Mesenchymal stem cell (in vitro differentiated cells and primary cell): Measurements from ENCODE around the gene ZC3HAV1.

Experiments
- DNase-seq: peaks from one replicate; pipeline ENCODE4 v3.0.0-alpha.2; 2013
- H2AFZ ChIP-seq: one replicate; pipeline ENCODE4 v1.6.1; 2013; ENCODE audit warnings: low read depth, mild to moderate bottlenecking, control low read depth, inconsistent platforms, low read length, moderate library complexity
- H2AK5ac ChIP-seq: 2 replicates; pipeline ENCODE4 v1.6.1; 2013; ENCODE audit warnings: low read length, moderate library complexity, mild to moderate bottlenecking, inconsistent platforms; ENCODE audit not compliant: severe bottlenecking
- H2BK120ac ChIP-seq: one replicate; pipeline ENCODE4 v1.6.1; 2013; ENCODE audit warnings: low read depth, mild to moderate bottlenecking, inconsistent platforms, low read length, moderate library complexity
- H2BK12ac ChIP-seq, 2 experiments: one replicate each; pipeline ENCODE4 v1.6.1; 2013; ENCODE audit warnings: inconsistent platforms in 2 of 2, low read length in 2 of 2, mild to moderate bottlenecking in 2 of 2, moderate library complexity in 2 of 2, control low read depth in 1 of 2
- H2BK15ac ChIP-seq: one replicate; pipeline ENCODE4 v1.6.1; 2013; ENCODE audit warnings: mild to moderate bottlenecking, low read depth, inconsistent platforms; ENCODE audit not compliant: poor library complexity, severe bottlenecking
- H2BK5ac ChIP-seq: 2 replicates; pipeline ENCODE4 v1.6.1; 2013; ENCODE audit warnings: low read depth, mild to moderate bottlenecking, low read length, control low read depth, inconsistent platforms; ENCODE audit not compliant: poor library complexity, severe bottlenecking
- H3K14ac ChIP-seq, 2 experiments: one replicate each; pipeline ENCODE4 v1.6.1; 2013; ENCODE audit warnings: inconsistent platforms in 2 of 2, low read length in 2 of 2, control low read depth in 1 of 2, mild to moderate bottlenecking in 1 of 2, moderate library complexity in 1 of 2
- H3K18ac ChIP-seq, 2 experiments: one replicate each; pipeline ENCODE4 v1.6.1; 2013; ENCODE audit warnings: inconsistent platforms in 2 of 2, low read length in 2 of 2, control low read depth in 1 of 2, low read depth in 1 of 2, mild to moderate bottlenecking in 1 of 2
- H3K23ac ChIP-seq, 2 experiments: one replicate each; pipeline ENCODE4 v1.6.1; 2013; ENCODE audit warnings: inconsistent platforms in 2 of 2, low read length in 2 of 2, mild to moderate bottlenecking in 2 of 2, moderate library complexity in 2 of 2, control low read depth in 1 of 2
- H3K27ac ChIP-seq: 2 replicates; pipeline ENCODE4 v1.5.1; 2013; ENCODE audit warnings: mild to moderate bottlenecking, moderate library complexity, low read length, control low read depth, inconsistent platforms; ENCODE audit not compliant: poor library complexity, severe bottlenecking
- H3K27me3 ChIP-seq, 2 experiments: 2 replicates each; pipeline versions ENCODE4 v1.6.1 to v1.7.0; 2013; ENCODE audit warnings: low read length in 2 of 2, mild to moderate bottlenecking in 2 of 2, moderate library complexity in 2 of 2, control low read depth in 1 of 2, inconsistent platforms in 1 of 2; ENCODE audit not compliant: control insufficient read depth in 1 of 2, insufficient read depth in 1 of 2
- H3K36me3 ChIP-seq, 2 experiments: 2 replicates each; pipeline versions ENCODE4 v1.6.1 to v1.7.0; 2013; ENCODE audit warnings: low read length in 2 of 2, control low read depth in 1 of 2, inconsistent platforms in 1 of 2, low read depth in 1 of 2, mild to moderate bottlenecking in 1 of 2; ENCODE audit not compliant: insufficient read depth in 2 of 2, control insufficient read depth in 1 of 2
- H3K4ac ChIP-seq, 2 experiments: one replicate each; pipeline ENCODE4 v1.6.1; 2013; ENCODE audit warnings: inconsistent platforms in 2 of 2, low read length in 2 of 2, mild to moderate bottlenecking in 2 of 2, moderate library complexity in 2 of 2, control low read depth in 1 of 2, low read depth in 1 of 2
- H3K4me1 ChIP-seq: 2 replicates; pipeline ENCODE4 v1.6.1; 2013; ENCODE audit warnings: low read depth, low read length, control low read depth; ENCODE audit not compliant: control insufficient read depth, insufficient read depth
- H3K4me2 ChIP-seq: 2 replicates; pipeline ENCODE4 v1.6.1; 2013; ENCODE audit warnings: low read length, mild to moderate bottlenecking, inconsistent platforms; ENCODE audit not compliant: poor library complexity, severe bottlenecking
- H3K4me3 ChIP-seq, 2 experiments: 2 replicates each; pipeline versions ENCODE4 v1.5.1 to v1.7.0; 2013; ENCODE audit warnings: low read length in 2 of 2, mild to moderate bottlenecking in 2 of 2, control low read depth in 1 of 2, low read depth in 1 of 2; ENCODE audit not compliant: insufficient read depth in 1 of 2
- H3K79me1 ChIP-seq: replicated peaks from 2 replicates; pipeline ENCODE4 v1.6.1; 2013; ENCODE audit warnings: mild to moderate bottlenecking, control low read depth, low read length, inconsistent platforms; ENCODE audit not compliant: poor library complexity, severe bottlenecking
- H3K9ac ChIP-seq: 2 replicates; pipeline ENCODE4 v1.7.0; 2013; ENCODE audit warnings: mild to moderate bottlenecking, low read length, moderate library complexity
- H3K9me3 ChIP-seq: 2 replicates; pipeline ENCODE4 v1.7.0; 2013; ENCODE audit warnings: mild to moderate bottlenecking, low read length; ENCODE audit not compliant: control insufficient read depth
- H4K8ac ChIP-seq: one replicate; pipeline ENCODE4 v1.6.1; 2013; ENCODE audit warnings: inconsistent platforms, mild to moderate bottlenecking, low read length, moderate library complexity
- H4K91ac ChIP-seq: one replicate; pipeline ENCODE4 v1.6.1; 2013; ENCODE audit warnings: mild to moderate bottlenecking, low read length, inconsistent platforms
- WGBS: methylation state at CpG from one replicate; pipeline ENCODE4 v1.1.7; 2013; ENCODE audit warnings: mixed read lengths; 5-methylcytosine and 5-hydroxymethylcytosine counted together

Gene ZC3HAV1

GRCh38 chr7:139004321-139005090 lies 105.0 kb downstream of the ZC3HAV1 start:
- no peak overlapping the region for H3K4ac ChIP-seq
- no peak overlapping the region for H3K27ac ChIP-seq
- no peak overlapping the region for H2BK15ac ChIP-seq
- H3K18ac ChIP-seq, result no peak overlapping the region
- no peak overlapping the region for H2AK5ac ChIP-seq
- H2BK5ac ChIP-seq, result no peak overlapping the region
- H3K4me2 ChIP-seq, result no peak overlapping the region
- no peak overlapping the region for H4K91ac ChIP-seq
- H3K79me1 ChIP-seq, result no peaks in the 10 kb centered on the region
- H4K8ac ChIP-seq, result no peak overlapping the region
- H3K9ac ChIP-seq, result no peak overlapping the region
- H3K4me3 ChIP-seq, result no peak overlapping the region
- H3K4me1 ChIP-seq, result no peaks in the 10 kb centered on the region
- no peak for DNase-seq
- H3K14ac ChIP-seq, result no peak overlapping the region
- H3K27me3 ChIP-seq, result no peaks in the 10 kb centered on the region
- no peak overlapping the region for H2AFZ ChIP-seq
- H2BK120ac ChIP-seq, result no peak overlapping the region
- H2BK12ac ChIP-seq, result no peak overlapping the region
- H3K9me3 ChIP-seq, result peaks cover 24% of the 10 kb centered on the region
- no peaks in the 10 kb centered on the region for H3K36me3 ChIP-seq
- H3K23ac ChIP-seq, result no peak overlapping the region

DNA sequence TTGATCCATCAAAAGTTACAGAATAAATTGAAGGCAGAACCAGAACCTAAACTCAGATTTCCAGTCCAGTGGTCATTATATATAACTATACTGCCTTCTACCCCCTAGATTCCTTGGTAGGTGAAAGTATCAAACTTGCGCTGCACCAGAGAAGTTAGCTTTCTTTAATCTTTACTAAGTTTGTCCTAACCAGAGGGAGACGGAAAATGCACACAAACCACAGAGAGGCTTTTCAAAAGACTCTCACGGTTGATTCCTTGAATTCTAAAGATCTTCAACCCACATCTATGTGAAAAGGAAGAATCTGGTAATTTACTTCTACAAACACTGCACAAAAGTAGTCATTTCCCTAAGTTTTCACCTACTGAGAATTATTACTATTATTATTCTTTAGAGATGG lies 110.1 kb downstream of the ZC3HAV1 start:
- no peak overlapping the region for H3K4me2 ChIP-seq
- H3K23ac ChIP-seq, result no peak overlapping the region
- H3K9ac ChIP-seq, result no peak overlapping the region
- H3K36me3 ChIP-seq, result no peaks in the 10 kb centered on the region
- no peak overlapping the region for H3K27ac ChIP-seq
- no peak overlapping the region for H2BK12ac ChIP-seq
- no peak overlapping the region for H2BK5ac ChIP-seq
- no peak for DNase-seq
- H2AK5ac ChIP-seq, result no peak overlapping the region
- H3K9me3 ChIP-seq, result peaks cover 13% of the 10 kb centered on the region
- no peak overlapping the region for H3K18ac ChIP-seq
- 100% methylated on average over 3 of the region's 3 CpGs for WGBS
- H2AFZ ChIP-seq, result no peak overlapping the region
- H2BK15ac ChIP-seq, result no peak overlapping the region
- H3K27me3 ChIP-seq, result no peaks in the 10 kb centered on the region
- H4K8ac ChIP-seq, result no peak overlapping the region
- no peak overlapping the region for H3K14ac ChIP-seq
- H3K4ac ChIP-seq, result no peak overlapping the region
- H3K79me1 ChIP-seq, result no peaks in the 10 kb centered on the region
- H3K4me3 ChIP-seq, result no peak overlapping the region
- no peak overlapping the region for H4K91ac ChIP-seq
- H3K4me1 ChIP-seq, result no peaks in the 10 kb centered on the region
- H2BK120ac ChIP-seq, result no peak overlapping the region
